WTC11 (cell line): ENCODE measurements around the gene DYRK1A.

Experiments
- CTCF ChIP-seq: fragments of 200-600 bp; IDR thresholded peaks from 2 replicates; pipeline ENCODE4 v1.8.0; 2022; ENCODE audit warnings: antibody characterized with exemption
- ELF4 ChIP-seq: sonication (generic); formaldehyde crosslinking; IDR thresholded peaks from 2 replicates; pipeline ENCODE4 v1.8.1; 2022; ENCODE audit warnings: low read depth, mild to moderate bottlenecking, moderate library complexity, missing genetic modification reagents
- NFE2L1 ChIP-seq: sonication (generic); formaldehyde crosslinking; IDR thresholded peaks from 2 replicates; pipeline ENCODE4 v1.8.1; 2023; ENCODE audit warnings: missing genetic modification reagents
- ZBTB21 ChIP-seq: sonication (generic); formaldehyde crosslinking; IDR thresholded peaks from 2 replicates; pipeline ENCODE4 v1.8.1; 2023; ENCODE audit warnings: mild to moderate bottlenecking, missing genetic modification reagents, borderline replicate concordance

- TF ChIP-seq NFE2L1 (CRISPR knock-in tag) (no peak), ZBTB21 (CRISPR knock-in tag) (no peak), ELF4 (CRISPR knock-in tag) (no peak), CTCF (no peak)
Observed at GRCh38 chr21:37433456-37433840, 66.9 kb downstream of the DYRK1A start.
